KMS-11 (cell line): ENCODE measurements around the gene CPA5.

Experiments
- H2AFZ ChIP-seq: fragments of 200-600 bp; sonication (generic); 2 replicates; pipeline ENCODE4 v1.6.1; 2016; ENCODE audit warnings: antibody characterized with exemption, mixed run types, low read depth
- H3K27ac ChIP-seq: fragments of 200-600 bp; sonication (generic); 2 replicates; pipeline ENCODE4 v1.6.1; 2016; ENCODE audit warnings: mild to moderate bottlenecking, mixed run types
- H3K27me3 ChIP-seq: fragments of 200-600 bp; sonication (generic); 2 replicates; pipeline ENCODE4 v1.6.1; 2017; ENCODE audit warnings: mild to moderate bottlenecking, low read depth, mixed run types, moderate library complexity; ENCODE audit not compliant: insufficient read depth
- H3K36me3 ChIP-seq: fragments of 200-600 bp; sonication (generic); 2 replicates; pipeline ENCODE4 v1.6.1; 2017; ENCODE audit warnings: mild to moderate bottlenecking, mixed run types; ENCODE audit not compliant: insufficient read depth
- H3K4me1 ChIP-seq: fragments of 200-600 bp; sonication (generic); 2 replicates; pipeline ENCODE4 v1.6.1; 2016; ENCODE audit warnings: mild to moderate bottlenecking, low read depth, mixed run types; ENCODE audit not compliant: poor library complexity, severe bottlenecking
- H3K4me2 ChIP-seq: fragments of 200-600 bp; sonication (generic); 2 replicates; pipeline ENCODE4 v1.7.0; 2016; ENCODE audit warnings: mild to moderate bottlenecking, mixed run types
- H3K4me3 ChIP-seq: fragments of 200-600 bp; sonication (generic); IDR thresholded peaks from 2 replicates; pipeline ENCODE4 v1.6.1; 2017; ENCODE audit warnings: low read depth, low read length, mixed read lengths; ENCODE audit not compliant: insufficient read depth
- H3K79me2 ChIP-seq: fragments of 200-600 bp; sonication (generic); 2 replicates; pipeline ENCODE4 v1.6.1; 2016; ENCODE audit warnings: low read depth, mixed run types; ENCODE audit not compliant: insufficient read depth
- H3K9ac ChIP-seq: fragments of 200-600 bp; sonication (generic); 2 replicates; pipeline ENCODE4 v1.6.1; 2016; ENCODE audit warnings: mild to moderate bottlenecking, mixed run types
- H4K20me1 ChIP-seq: fragments of 200-600 bp; sonication (generic); 2 replicates; pipeline ENCODE4 v1.6.1; 2016; ENCODE audit warnings: mild to moderate bottlenecking, mixed run types; ENCODE audit not compliant: insufficient read depth
- TF ChIP-seq, protein P1 (sequence below): fragments of 200-600 bp; sonication (generic); conservative IDR thresholded peaks from 2 replicates; pipeline ENCODE4 v1.6.1; 2017; ENCODE audit warnings: low read depth, mild to moderate bottlenecking, antibody characterized with exemption, low read length, moderate library complexity, mixed read lengths

Gene CPA5

GRCh38 chr7:130386876-130387275, 42.3 kb downstream of the CPA5 start:
- no peak overlapping the region for H3K27ac ChIP-seq
- H2AFZ ChIP-seq, result no peak overlapping the region
- H3K4me1 ChIP-seq, result no peaks in the 10 kb centered on the region
- H4K20me1 ChIP-seq, result no peaks in the 10 kb centered on the region
- H3K9ac ChIP-seq, result no peak overlapping the region
- TF ChIP-seq, protein P1, sequence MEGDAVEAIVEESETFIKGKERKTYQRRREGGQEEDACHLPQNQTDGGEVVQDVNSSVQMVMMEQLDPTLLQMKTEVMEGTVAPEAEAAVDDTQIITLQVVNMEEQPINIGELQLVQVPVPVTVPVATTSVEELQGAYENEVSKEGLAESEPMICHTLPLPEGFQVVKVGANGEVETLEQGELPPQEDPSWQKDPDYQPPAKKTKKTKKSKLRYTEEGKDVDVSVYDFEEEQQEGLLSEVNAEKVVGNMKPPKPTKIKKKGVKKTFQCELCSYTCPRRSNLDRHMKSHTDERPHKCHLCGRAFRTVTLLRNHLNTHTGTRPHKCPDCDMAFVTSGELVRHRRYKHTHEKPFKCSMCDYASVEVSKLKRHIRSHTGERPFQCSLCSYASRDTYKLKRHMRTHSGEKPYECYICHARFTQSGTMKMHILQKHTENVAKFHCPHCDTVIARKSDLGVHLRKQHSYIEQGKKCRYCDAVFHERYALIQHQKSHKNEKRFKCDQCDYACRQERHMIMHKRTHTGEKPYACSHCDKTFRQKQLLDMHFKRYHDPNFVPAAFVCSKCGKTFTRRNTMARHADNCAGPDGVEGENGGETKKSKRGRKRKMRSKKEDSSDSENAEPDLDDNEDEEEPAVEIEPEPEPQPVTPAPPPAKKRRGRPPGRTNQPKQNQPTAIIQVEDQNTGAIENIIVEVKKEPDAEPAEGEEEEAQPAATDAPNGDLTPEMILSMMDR, result no peak
- no peaks in the 10 kb centered on the region for H3K27me3 ChIP-seq
- H3K4me3 ChIP-seq, result no peak overlapping the region
- H3K4me2 ChIP-seq, result no peak overlapping the region
- H3K79me2 ChIP-seq, result no peaks in the 10 kb centered on the region
- H3K36me3 ChIP-seq, result no peaks in the 10 kb centered on the region

DNA sequence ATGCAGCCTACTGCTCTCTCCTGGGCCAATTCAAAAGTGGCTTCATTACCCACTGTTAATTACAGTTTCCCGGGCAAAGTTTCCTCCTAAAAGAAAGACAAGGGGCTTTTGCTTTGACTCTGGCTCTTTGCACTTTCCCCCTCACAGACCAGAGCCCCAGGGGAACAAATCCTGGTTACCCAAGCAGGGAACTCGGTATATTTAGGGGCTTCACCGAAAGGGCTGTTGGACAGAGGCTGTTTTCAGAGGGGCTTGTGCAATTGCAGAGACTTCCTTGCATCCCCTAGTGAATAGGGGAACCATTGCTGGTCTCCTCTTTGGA, 42.7 kb downstream of the CPA5 start:
- Histone ChIP-seq H3K4me3 (no peak overlapping the region), H2AFZ (no peak overlapping the region), H4K20me1 (no peaks in the 10 kb centered on the region), H3K36me3 (no peaks in the 10 kb centered on the region), H3K79me2 (no peaks in the 10 kb centered on the region), H3K9ac (no peak overlapping the region), H3K27ac (no peak overlapping the region), H3K4me1 (no peaks in the 10 kb centered on the region), H3K4me2 (no peak overlapping the region), H3K27me3 (no peaks in the 10 kb centered on the region)
- TF ChIP-seq, protein P1, result no peak

- Histone ChIP-seq H3K4me1 (no peaks in the 10 kb centered on the region), H3K79me2 (no peaks in the 10 kb centered on the region), H4K20me1 (no peaks in the 10 kb centered on the region), H3K4me3 (no peak overlapping the region), H2AFZ (no peak overlapping the region), H3K27me3 (no peaks in the 10 kb centered on the region), H3K9ac (no peak overlapping the region), H3K36me3 (no peaks in the 10 kb centered on the region), H3K27ac (no peak overlapping the region), H3K4me2 (no peak overlapping the region)
- TF ChIP-seq, protein P1, result no peak
Measured at GRCh38 chr7:130387628-130388403, 43.2 kb downstream of the CPA5 start.

DNA sequence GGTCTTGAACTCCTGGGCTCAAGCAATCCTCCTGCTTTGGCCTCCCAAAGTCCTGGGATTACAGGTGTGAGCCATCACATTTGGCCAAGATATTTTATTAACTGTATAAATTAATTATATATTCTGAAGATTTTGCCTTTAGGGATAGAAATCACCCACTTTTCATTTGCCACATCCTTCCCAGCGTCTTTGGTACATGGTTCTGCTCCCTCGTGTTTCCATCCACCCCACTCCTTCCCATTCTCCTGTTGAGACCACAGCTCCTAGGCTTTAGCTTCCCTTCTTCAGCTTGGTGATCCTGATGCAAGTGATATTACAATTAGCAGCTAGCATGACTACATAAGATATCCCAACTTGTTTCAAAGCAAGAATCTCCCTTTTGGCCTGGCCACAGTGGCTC, 44.1 kb downstream of the CPA5 start:
- Histone ChIP-seq H3K79me2 (no peaks in the 10 kb centered on the region), H4K20me1 (no peaks in the 10 kb centered on the region), H3K36me3 (no peaks in the 10 kb centered on the region), H3K27me3 (no peaks in the 10 kb centered on the region), H3K4me2 (no peak overlapping the region), H2AFZ (no peak overlapping the region), H3K9ac (no peak overlapping the region), H3K4me1 (no peaks in the 10 kb centered on the region), H3K27ac (no peak overlapping the region), H3K4me3 (no peak overlapping the region)
- TF ChIP-seq, protein P1, result no peak
